B cell (primary cell): ENCODE results near the gene XDH. TPM values are rescaled to one million over a fixed set of nuclear protein-coding genes. Genes with fewer than 3 reads are reported as not detected.

Experiments
- ATAC-seq: fragments of 200-7000 bp; cut with Tn5 transposase; one replicate; pipeline ENCODE4 v1.10.0; 2021; ENCODE audit warnings: low read depth, mild to moderate bottlenecking, moderate number of reproducible peaks, moderate library complexity
- CTCF ChIA-PET: fragments of 350-600 bp; sonication (Branson Sonifier 250); formaldehyde crosslinking; loops from one replicate; lab custom pipeline; 2021; ENCODE audit warnings: antibody characterized with exemption, inconsistent platforms; lab: Charles Lee
- POLR2A ChIA-PET: fragments of 350-600 bp; sonication (Branson Sonifier 250); formaldehyde crosslinking; loops from one replicate; lab custom pipeline; 2021; ENCODE audit warnings: antibody characterized with exemption; lab: Charles Lee
- DNase-seq: peaks from one replicate; pipeline ENCODE4 v3.0.0; 2013
- H2AFZ ChIP-seq: 2 replicates; pipeline ENCODE4 v1.6.1; 2012; ENCODE audit warnings: mild to moderate bottlenecking, low read depth, low read length; ENCODE audit not compliant: insufficient read depth, poor library complexity, severe bottlenecking
- H3K27ac ChIP-seq, 2 donors: 1 replicate in 1 of 2; 2 replicates in 1 of 2; pipeline ENCODE4 v1.5.1; 2012 to 2013; ENCODE audit warnings: low read length in 2 of 2, mild to moderate bottlenecking in 2 of 2, moderate library complexity in 1 of 2
- H3K27me3 ChIP-seq, 4 experiments: fragments of 200-600 bp in 1 of 4; sonication (generic) in 1 of 4; replicated peaks in 1 of 4; 1 replicate in 2 of 4; 2 replicates in 2 of 4; pipeline versions ENCODE4 v1.6.1 to v1.7.0; 2013 to 2016; ENCODE audit warnings: low read length in 3 of 4, mild to moderate bottlenecking in 2 of 4, mixed read lengths in 1 of 4, moderate library complexity in 1 of 4; ENCODE audit not compliant: insufficient read depth in 4 of 4, control insufficient read depth in 3 of 4; ENCODE audit errors: control extremely low read depth in 1 of 4
- H3K36me3 ChIP-seq, 2 experiments: replicated peaks in 1 of 2; 1 replicate in 1 of 2; 2 replicates in 1 of 2; pipeline versions ENCODE4 v1.6.1 to v1.7.1; 2013; ENCODE audit warnings: low read length in 1 of 2; ENCODE audit not compliant: insufficient read depth in 2 of 2, control insufficient read depth in 1 of 2; ENCODE audit errors: control extremely low read depth in 1 of 2, extremely low read depth in 1 of 2
- H3K4me1 ChIP-seq, 2 donors: fragments of 200-600 bp in 1 of 2; sonication (generic) in 1 of 2; 1 replicate in 1 of 2; 2 replicates in 1 of 2; pipeline versions ENCODE4 v1.5.1 to v1.6.1; 2013 to 2017; ENCODE audit warnings: low read length in 2 of 2; ENCODE audit not compliant: control insufficient read depth in 2 of 2, insufficient read depth in 2 of 2
- H3K4me2 ChIP-seq: replicated peaks from 2 replicates; pipeline ENCODE3; 2012; ENCODE audit warnings: mild to moderate bottlenecking, low read depth, low read length; ENCODE audit not compliant: poor library complexity, severe bottlenecking
- H3K4me3 ChIP-seq, 5 experiments: fragments of 200-600 bp in 1 of 5; sonication (generic) in 1 of 5; 1 replicate in 3 of 5; 2 replicates in 2 of 5; pipeline versions ENCODE4 v1.5.1 to v1.7.0; 2011 to 2016; ENCODE audit warnings: low read length in 4 of 5, mild to moderate bottlenecking in 4 of 5, low read depth in 2 of 5, control low read depth in 1 of 5, moderate library complexity in 1 of 5; ENCODE audit not compliant: insufficient read depth in 1 of 5; ENCODE audit errors: control extremely low read depth in 1 of 5, extremely low read depth in 1 of 5
- H3K79me2 ChIP-seq: fragments of 200-600 bp; sonication (generic); one replicate; pipeline ENCODE4 v1.6.0; 2016; ENCODE audit warnings: low read length; ENCODE audit not compliant: control insufficient read depth, insufficient read depth
- H3K9ac ChIP-seq: fragments of 200-600 bp; sonication (generic); 2 replicates; pipeline ENCODE4 v1.6.1; 2017; ENCODE audit warnings: mild to moderate bottlenecking, low read length, moderate library complexity
- H3K9me3 ChIP-seq, 3 donors: one replicate each; pipeline versions ENCODE4 v1.6.1 to v1.7.1; 2013; ENCODE audit warnings: low read length in 2 of 3; ENCODE audit not compliant: control insufficient read depth in 2 of 3, insufficient read depth in 1 of 3; ENCODE audit errors: control extremely low read depth in 1 of 3
- H4K20me1 ChIP-seq: 2 replicates; pipeline ENCODE4 v1.6.0; 2012; ENCODE audit warnings: mild to moderate bottlenecking, low read length; ENCODE audit not compliant: insufficient read depth, control insufficient read depth, poor library complexity, severe bottlenecking
- H3K27ac Mint-ChIP-seq: one replicate; pipeline ENCODE4 v1.8.0; 2021; ENCODE audit warnings: mixed read lengths
- H3K27me3 Mint-ChIP-seq: one replicate; pipeline ENCODE4 v1.8.0; 2021; ENCODE audit warnings: mixed read lengths
- H3K4me1 Mint-ChIP-seq: one replicate; pipeline ENCODE4 v1.8.0; 2021; ENCODE audit warnings: mixed read lengths
- H3K4me3 Mint-ChIP-seq: one replicate; pipeline ENCODE4 v1.8.0; 2021; ENCODE audit warnings: mixed read lengths
- H3K9me3 Mint-ChIP-seq: one replicate; pipeline ENCODE4 v1.8.0; 2022; ENCODE audit warnings: mixed read lengths; ENCODE audit not compliant: insufficient read depth
- CTCF ChIP-seq: fragments of 200-600 bp; IDR thresholded peaks from one replicate; pipeline ENCODE4 v1.8.0; 2022; ENCODE audit warnings: antibody characterized with exemption, mild to moderate bottlenecking
- EZH2 ChIP-seq: IDR thresholded peaks from 2 replicates; pipeline ENCODE4 v1.6.1; 2012; ENCODE audit warnings: borderline replicate concordance, low read depth, mild to moderate bottlenecking, moderate library complexity, low read length; ENCODE audit not compliant: insufficient read depth, poor library complexity, severe bottlenecking
- WGBS: methylation state at CpG from one replicate; pipeline ENCODE4 v1.1.5; 2013; ENCODE audit warnings: missing lambda C conversion rate; ENCODE audit not compliant: insufficient coverage; 5-methylcytosine and 5-hydroxymethylcytosine counted together
- intact Hi-C: fragments of 100-400 bp; cut with micrococcal nuclease; formaldehyde crosslinking; loops from one replicate; pipeline ENCODE4 v1.10.0; 2022
- polyA plus RNA-seq: library from polyadenylated mRNA; depleted of rRNA; stranded (reverse); fragments of >200 nt; gene quantifications from 2 replicates; pipeline ENCODE4 v1.2.3, GENCODE V29; 2012
- total RNA-seq, 2 donors: library from RNA; stranded (reverse); fragments of 120-200 nt in 1 of 2; gene quantifications; 1 replicate in 1 of 2; 2 replicates in 1 of 2; pipeline versions ENCODE4 v1.2.3 to v1.2.4, GENCODE V29; 2013 to 2022

XDH gene
- total and polyA plus RNA-seq, 2 donors (not counting 1 experiment from before 2014, with no cell fraction given) = not detected

- Histone ChIP-seq H3K27ac (no peak overlapping the region), H3K9ac (no peak overlapping the region), H3K4me3 (no peak overlapping the region), H2AFZ (no peak overlapping the region), H3K4me2 (no peak overlapping the region), H3K36me3 (no peaks in the 10 kb centered on the region), H3K4me1 (no peaks in the 10 kb centered on the region), H4K20me1 (no peaks in the 10 kb centered on the region), H3K9me3 (no peaks in the 10 kb centered on the region), H3K79me2 (no peaks in the 10 kb centered on the region), H3K27me3 (no peaks in the 10 kb centered on the region)
- no peak overlapping the region for H3K27ac Mint-ChIP-seq
- ChIA-PET POLR2A (no interaction called here), CTCF (no interaction called here)
- ATAC-seq (no peak), DNase-seq (no peak)
- TF ChIP-seq CTCF = no peak
- WGBS = 0% methylated on average over 1 of the region's 3 CpGs
- H3K27me3 Mint-ChIP-seq = peaks cover 3% of the 10 kb centered on the region
- no peaks in the 10 kb centered on the region for H3K4me1 Mint-ChIP-seq
- H3K4me3 Mint-ChIP-seq = no peak overlapping the region
- no peaks in the 10 kb centered on the region for H3K9me3 Mint-ChIP-seq
- intact Hi-C loops = no loop called here
Measured at GRCh38 chr2:31384351-31384750, 30.2 kb downstream of the XDH start.

- Histone ChIP-seq H3K79me2 (no peaks in the 10 kb centered on the region), H3K27ac (no peak overlapping the region), H3K4me1 (no peaks in the 10 kb centered on the region), H3K36me3 (no peaks in the 10 kb centered on the region), H3K9me3 (no peaks in the 10 kb centered on the region), H2AFZ (no peak overlapping the region), H3K4me3 (no peak overlapping the region), H3K9ac (no peak overlapping the region), H4K20me1 (no peaks in the 10 kb centered on the region), H3K4me2 (no peak overlapping the region), H3K27me3 (no peaks in the 10 kb centered on the region)
- peaks cover 3% of the 10 kb centered on the region for H3K27me3 Mint-ChIP-seq
- TF ChIP-seq EZH2 = no peak
- TF ChIP-seq CTCF = no peak
- no peaks in the 10 kb centered on the region for H3K9me3 Mint-ChIP-seq
- ChIA-PET CTCF (no interaction called here), POLR2A (no interaction called here)
- H3K4me1 Mint-ChIP-seq = no peaks in the 10 kb centered on the region
- H3K27ac Mint-ChIP-seq = no peak overlapping the region
- H3K4me3 Mint-ChIP-seq = no peak overlapping the region
- 94% methylated on average over 5 of the region's 6 CpGs for WGBS
- no peak for ATAC-seq
- intact Hi-C loops = no loop called here
- no peak for DNase-seq
Measured at GRCh38 chr2:31383471-31384153, 30.9 kb downstream of the XDH start.
